Heart left ventricle (tissue), 16 donors: ENCODE results near the gene STXBP4. TPM values are rescaled to one million over a fixed set of nuclear protein-coding genes. Genes with fewer than 3 reads are reported as not detected.

Source experiments
- ATAC-seq, 4 donors: fragments of 200-7000 bp; cut with Tn5 transposase; one replicate each; pipeline ENCODE4 v1.9.1; 2020 to 2022; ENCODE audit warnings: moderate library complexity in 4 of 4, mild to moderate bottlenecking in 3 of 4, moderate number of reproducible peaks in 1 of 4
- DNase-seq, 5 donors: peaks; one replicate each; pipeline ENCODE4 v3.0.0-alpha.2; 2020
- H3K27ac ChIP-seq, 12 donors: fragments of 200-600 bp; sonication (generic) in 4 of 12; one replicate each; pipeline versions ENCODE4 v1.5.0 to v1.8.0; 2016 to 2022; ENCODE audit warnings: mild to moderate bottlenecking in 2 of 12
- H3K27me3 ChIP-seq, 9 donors: fragments of 200-600 bp; sonication (generic) in 2 of 9; one replicate each; pipeline versions ENCODE4 v1.5.1 to v1.8.0; 2016 to 2022; ENCODE audit warnings: mild to moderate bottlenecking in 3 of 9
- H3K36me3 ChIP-seq, 9 donors: fragments of 200-600 bp; sonication (generic) in 2 of 9; one replicate each; pipeline versions ENCODE4 v1.5.0 to v1.8.0; 2018 to 2022; ENCODE audit warnings: mild to moderate bottlenecking in 2 of 9
- H3K4me1 ChIP-seq, 12 donors: fragments of 200-600 bp; sonication (generic) in 4 of 12; one replicate each; pipeline versions ENCODE4 v1.5.0 to v1.8.0; 2016 to 2022; ENCODE audit warnings: mild to moderate bottlenecking in 3 of 12
- H3K4me3 ChIP-seq, 12 donors: fragments of 200-600 bp; sonication (generic) in 4 of 12; one replicate each; pipeline versions ENCODE4 v1.5.0 to v1.8.0; 2017 to 2022; ENCODE audit warnings: mild to moderate bottlenecking in 9 of 12, moderate library complexity in 4 of 12
- H3K9me3 ChIP-seq, 12 donors: fragments of 200-600 bp; sonication (generic) in 4 of 12; one replicate each; pipeline versions ENCODE4 v1.5.0 to v1.8.0; 2016 to 2022; ENCODE audit warnings: mild to moderate bottlenecking in 1 of 12
- POLR2A ChIP-seq, 2 donors: fragments of 450-650 bp; IDR thresholded peaks; one replicate each; pipeline ENCODE4 v1.6.1; 2017; ENCODE audit warnings: antibody characterized with exemption in 2 of 2, mild to moderate bottlenecking in 2 of 2, moderate library complexity in 2 of 2
- WGBS, 4 donors: extraction: QIAGEN DNeasy Blood & Tissue Kit in 2 of 4; methylation state at CpG; one replicate each; pipeline versions ENCODE4 v1.1.5 to v1.1.7; 2013 to 2018; 5-methylcytosine and 5-hydroxymethylcytosine counted together
- intact Hi-C, 10 donors: fragments of 100-400 bp; cut with DNase I; formaldehyde crosslinking; loops; one replicate each; pipeline versions ENCODE4 v1.11.1 to v1.14.2; 2022
- polyA plus RNA-seq, 2 donors: library from polyadenylated mRNA; stranded (reverse); fragments of 200-250 nt; gene quantifications; one replicate each; pipeline ENCODE4 v1.2.3, GENCODE V29; 2013
- total RNA-seq, 9 donors: library from RNA; depleted of rRNA in 2 of 9; stranded (reverse); fragments of >200 nt in 2 of 9; fragmentation: NEBNext Ultra II Directional in 3 of 9; extraction: Animal tissue kit (Norgen Biotek cat#: 25700) in 3 of 9; gene quantifications; one replicate each; pipeline versions ENCODE4 v1.1.0 to v1.2.4, GENCODE V29; 2016 to 2023
- TF ChIP-seq, protein P1 (sequence below), 12 donors: fragments of 200-600 bp; sonication (generic) in 4 of 12; IDR thresholded peaks; one replicate each; pipeline versions ENCODE4 v1.5.0 to v1.8.0; 2018 to 2022; ENCODE audit warnings: antibody characterized with exemption in 12 of 12, mild to moderate bottlenecking in 5 of 12
- donor health status: ischemic (EF 13 %, LVEDD 7.1; RV severe dilation, severe dysfunction).
- donor health status: healthy with polysubstance abuse.
- donor health status: DM: no; HTN: yes; CAD: no.
- donor health status: DM: no; HTN: no; CAD: no.
- donor health status: ischemic (EF 25% LVEDD 6.9; RV normal size, moderate dysfunction).
- donor health status: ischemic (EF 25% LVEDD 5.7; RV mildly dilated, moderate dysfunction).
- donor health status: healthy.
- donor health status: DM: yes; HTN: yes; CAD: no.
- donor health status: ischemic (EF 35%, LVEDD 5.7; RV mildly dilated, moderate dysfunction).
- donor health status: nonischemic (EF 11% LVEDD 7.7; RV severe dilation, severe dysfunction).
- donor health status: DM: yes; HTN: yes; CAD: no.
- donor health status: PGD.
- donor health status: ischemic (EF 29% LVEDD 5.4; RV normal size, mild dysfunction).
- donor health status: nonischemic (EF 23%, LVEDD 6.1; RV moderate dilation, normal function).

Gene STXBP4
- total and polyA plus RNA-seq, 11 donors = 1.3 to 7.8 (median 4.7) TPM

DNA sequence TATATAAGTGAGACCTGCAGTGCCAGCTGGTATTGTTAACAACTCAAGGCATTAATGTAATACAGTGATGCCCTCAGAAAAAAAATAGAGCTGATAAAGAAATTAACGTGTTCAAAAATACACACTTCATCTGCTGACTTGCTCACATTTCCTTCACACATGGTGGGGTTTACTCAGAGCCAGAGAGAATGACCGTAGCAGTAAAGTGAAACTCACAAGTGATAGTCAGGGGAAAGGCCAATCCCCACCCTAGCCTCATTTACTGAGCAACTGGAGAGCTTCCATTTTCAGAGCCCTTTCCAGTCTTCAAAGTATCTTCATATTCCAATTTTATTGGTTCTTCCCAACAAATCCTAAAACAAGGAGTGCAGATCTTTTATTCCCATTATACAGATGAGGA lies 222.2 kb downstream of the STXBP4 start:
- H3K27me3 ChIP-seq = no peaks in the 10 kb centered on the region
- intact Hi-C loops = no loop called here
- ATAC-seq (no peak), DNase-seq (no peak)
- no peak for TF ChIP-seq POLR2A (IDR thresholded peaks at IDR 0.05)
- TF ChIP-seq, protein P1, sequence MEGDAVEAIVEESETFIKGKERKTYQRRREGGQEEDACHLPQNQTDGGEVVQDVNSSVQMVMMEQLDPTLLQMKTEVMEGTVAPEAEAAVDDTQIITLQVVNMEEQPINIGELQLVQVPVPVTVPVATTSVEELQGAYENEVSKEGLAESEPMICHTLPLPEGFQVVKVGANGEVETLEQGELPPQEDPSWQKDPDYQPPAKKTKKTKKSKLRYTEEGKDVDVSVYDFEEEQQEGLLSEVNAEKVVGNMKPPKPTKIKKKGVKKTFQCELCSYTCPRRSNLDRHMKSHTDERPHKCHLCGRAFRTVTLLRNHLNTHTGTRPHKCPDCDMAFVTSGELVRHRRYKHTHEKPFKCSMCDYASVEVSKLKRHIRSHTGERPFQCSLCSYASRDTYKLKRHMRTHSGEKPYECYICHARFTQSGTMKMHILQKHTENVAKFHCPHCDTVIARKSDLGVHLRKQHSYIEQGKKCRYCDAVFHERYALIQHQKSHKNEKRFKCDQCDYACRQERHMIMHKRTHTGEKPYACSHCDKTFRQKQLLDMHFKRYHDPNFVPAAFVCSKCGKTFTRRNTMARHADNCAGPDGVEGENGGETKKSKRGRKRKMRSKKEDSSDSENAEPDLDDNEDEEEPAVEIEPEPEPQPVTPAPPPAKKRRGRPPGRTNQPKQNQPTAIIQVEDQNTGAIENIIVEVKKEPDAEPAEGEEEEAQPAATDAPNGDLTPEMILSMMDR (IDR thresholded peaks at IDR 0.05) = no peak
- H3K4me1 ChIP-seq = no peaks in the 10 kb centered on the region
- WGBS, 4 donors = 57 to 69% (median 60%) methylated on average over 2 of the region's 2 CpGs
- no peak overlapping the region for H3K4me3 ChIP-seq
- no peaks in the 10 kb centered on the region for H3K36me3 ChIP-seq
- no peak overlapping the region for H3K27ac ChIP-seq
- no peaks in the 10 kb centered on the region for H3K9me3 ChIP-seq

DNA sequence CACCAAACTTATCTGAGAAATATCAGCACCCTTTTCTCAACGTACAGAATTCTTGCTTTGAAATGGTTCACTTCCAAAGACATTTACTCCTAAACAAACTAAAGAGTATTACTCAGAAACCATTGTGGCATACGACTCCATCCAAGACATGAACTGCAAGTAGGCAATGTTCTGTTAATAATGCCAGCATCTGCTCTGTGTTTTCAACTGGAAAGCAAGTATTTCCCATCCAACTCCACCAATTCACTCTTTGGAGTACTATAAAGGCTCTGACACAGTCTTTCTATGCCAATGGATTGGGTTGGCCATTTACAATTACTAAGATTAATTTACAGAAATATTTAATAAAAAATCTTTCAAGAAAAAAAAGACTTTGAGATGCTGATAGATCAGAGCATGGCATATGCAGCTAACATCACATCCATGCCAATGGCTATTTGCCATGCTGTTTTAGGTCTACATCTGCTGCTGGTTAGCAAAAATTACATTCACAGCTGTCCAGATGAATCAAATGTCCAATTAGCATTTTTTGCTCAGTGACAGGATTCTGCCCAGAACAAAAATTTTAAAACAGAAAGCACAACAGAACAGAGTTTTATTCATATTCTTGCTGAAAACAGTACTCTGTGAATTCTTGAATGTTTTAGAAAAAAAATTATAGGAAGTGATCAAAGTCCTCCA lies 230.3 kb downstream of the STXBP4 start:
- Histone ChIP-seq H3K27me3 (no peaks in the 10 kb centered on the region), H3K4me3 (no peak overlapping the region), H3K9me3 (peaks cover 0 to 10% (median 0%) of the 10 kb centered on the region in 12 donors), H3K27ac (no peak overlapping the region), H3K4me1 (no peaks in the 10 kb centered on the region), H3K36me3 (no peaks in the 10 kb centered on the region)
- DNase-seq (no peak), ATAC-seq (no peak)
- intact Hi-C loops = no loop called here
- TF ChIP-seq POLR2A (IDR thresholded peaks at IDR 0.05) = no peak
- TF ChIP-seq, protein P1 (IDR thresholded peaks at IDR 0.05) = no peak
- WGBS, 4 donors = 74 to 82% (median 77%) methylated on average over 2 of the region's 2 CpGs

DNA sequence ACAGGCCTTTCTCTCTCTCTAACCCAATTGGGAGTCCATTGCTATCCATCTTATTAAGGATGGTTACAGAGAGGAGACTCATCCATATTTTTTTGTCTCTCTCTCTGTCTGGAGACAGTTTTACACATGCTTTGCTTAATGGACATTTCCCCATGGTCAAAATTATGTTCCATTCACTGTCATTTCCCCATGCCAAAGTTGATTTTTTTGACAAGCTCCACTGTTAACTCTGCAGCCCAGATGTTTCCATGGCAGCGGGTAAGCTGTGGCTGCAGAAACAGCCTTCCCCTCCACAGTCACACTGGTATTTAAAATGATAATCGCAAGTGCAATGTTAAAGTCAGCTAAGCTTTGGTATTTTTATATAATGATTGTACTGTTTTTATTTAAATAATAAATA lies 232.3 kb downstream of the STXBP4 start:
- H3K4me3 ChIP-seq = no peak overlapping the region
- no peaks in the 10 kb centered on the region for H3K36me3 ChIP-seq
- 72 to 76% (median 73%) methylated on average over 2 of the region's 2 CpGs for WGBS, 4 donors
- intact Hi-C loops = no loop called here
- H3K9me3 ChIP-seq = peaks cover 0 to 16% (median 0%) of the 10 kb centered on the region in 12 donors
- TF ChIP-seq, protein P1 (IDR thresholded peaks at IDR 0.05) = no peak
- no peak for TF ChIP-seq POLR2A (IDR thresholded peaks at IDR 0.05)
- ATAC-seq = no peak
- no peak overlapping the region for H3K27ac ChIP-seq
- DNase-seq = no peak
- H3K4me1 ChIP-seq = no peaks in the 10 kb centered on the region
- no peaks in the 10 kb centered on the region for H3K27me3 ChIP-seq

DNA sequence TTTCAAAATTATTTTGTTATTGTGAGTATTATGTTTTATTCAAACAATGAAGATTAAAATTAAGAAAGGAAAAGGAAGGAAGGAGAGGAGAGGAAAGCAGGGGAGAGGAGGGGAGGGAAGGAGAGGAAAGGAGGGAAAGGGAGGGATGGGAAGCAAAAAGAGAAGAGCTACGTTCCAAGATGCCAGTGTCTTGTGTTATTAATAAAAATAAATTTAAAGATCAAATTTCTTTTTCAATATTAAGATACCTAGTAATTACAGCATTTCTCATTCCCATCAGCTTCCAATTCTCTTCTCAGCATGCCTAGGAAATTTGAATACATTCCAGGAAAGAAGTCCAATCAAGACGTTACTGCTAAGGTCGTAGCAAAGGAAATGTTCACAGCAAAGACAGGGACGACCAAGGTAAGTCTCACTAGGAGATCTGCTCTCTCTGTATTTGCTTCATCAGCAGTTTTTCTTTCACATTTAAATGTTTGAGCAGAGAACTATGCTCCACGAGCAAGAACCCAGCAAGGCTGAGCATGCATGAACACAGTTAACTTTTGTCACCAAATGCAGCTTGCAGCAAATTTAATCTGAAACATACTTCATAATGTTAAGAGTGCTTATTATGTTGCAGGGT lies 232.9 kb downstream of the STXBP4 start:
- Histone ChIP-seq H3K4me3 (no peak overlapping the region), H3K9me3 (peaks cover 0 to 16% (median 0%) of the 10 kb centered on the region in 12 donors), H3K27ac (no peak overlapping the region), H3K4me1 (no peaks in the 10 kb centered on the region), H3K27me3 (no peaks in the 10 kb centered on the region), H3K36me3 (no peaks in the 10 kb centered on the region)
- no peak for TF ChIP-seq POLR2A (IDR thresholded peaks at IDR 0.05)
- TF ChIP-seq, protein P1 (IDR thresholded peaks at IDR 0.05) = no peak
- intact Hi-C loops = no loop called here
- WGBS, 4 donors = 14 to 24% (median 22%) methylated on average over 5 of the region's 5 CpGs
- ATAC-seq = no peak
- no peak for DNase-seq
